Mesenchymal stem cell (in vitro differentiated cells and primary cell): ENCODE data around the gene NFIX.

Source experiments
- DNase-seq: peaks from one replicate; pipeline ENCODE4 v3.0.0-alpha.2; 2013
- H2AFZ ChIP-seq: one replicate; pipeline ENCODE4 v1.6.1; 2013; ENCODE audit warnings: low read depth, mild to moderate bottlenecking, control low read depth, inconsistent platforms, low read length, moderate library complexity
- H2AK5ac ChIP-seq: 2 replicates; pipeline ENCODE4 v1.6.1; 2013; ENCODE audit warnings: low read length, moderate library complexity, mild to moderate bottlenecking, inconsistent platforms; ENCODE audit not compliant: severe bottlenecking
- H2BK120ac ChIP-seq: one replicate; pipeline ENCODE4 v1.6.1; 2013; ENCODE audit warnings: low read depth, mild to moderate bottlenecking, inconsistent platforms, low read length, moderate library complexity
- H2BK12ac ChIP-seq, 2 experiments: one replicate each; pipeline ENCODE4 v1.6.1; 2013; ENCODE audit warnings: inconsistent platforms in 2 of 2, low read length in 2 of 2, mild to moderate bottlenecking in 2 of 2, moderate library complexity in 2 of 2, control low read depth in 1 of 2
- H2BK15ac ChIP-seq: one replicate; pipeline ENCODE4 v1.6.1; 2013; ENCODE audit warnings: mild to moderate bottlenecking, low read depth, inconsistent platforms; ENCODE audit not compliant: poor library complexity, severe bottlenecking
- H2BK5ac ChIP-seq: 2 replicates; pipeline ENCODE4 v1.6.1; 2013; ENCODE audit warnings: low read depth, mild to moderate bottlenecking, low read length, control low read depth, inconsistent platforms; ENCODE audit not compliant: poor library complexity, severe bottlenecking
- H3K14ac ChIP-seq, 2 experiments: one replicate each; pipeline ENCODE4 v1.6.1; 2013; ENCODE audit warnings: inconsistent platforms in 2 of 2, low read length in 2 of 2, control low read depth in 1 of 2, mild to moderate bottlenecking in 1 of 2, moderate library complexity in 1 of 2
- H3K18ac ChIP-seq, 2 experiments: one replicate each; pipeline ENCODE4 v1.6.1; 2013; ENCODE audit warnings: inconsistent platforms in 2 of 2, low read length in 2 of 2, control low read depth in 1 of 2, low read depth in 1 of 2, mild to moderate bottlenecking in 1 of 2
- H3K23ac ChIP-seq, 2 experiments: one replicate each; pipeline ENCODE4 v1.6.1; 2013; ENCODE audit warnings: inconsistent platforms in 2 of 2, low read length in 2 of 2, mild to moderate bottlenecking in 2 of 2, moderate library complexity in 2 of 2, control low read depth in 1 of 2
- H3K27ac ChIP-seq: 2 replicates; pipeline ENCODE4 v1.5.1; 2013; ENCODE audit warnings: mild to moderate bottlenecking, moderate library complexity, low read length, control low read depth, inconsistent platforms; ENCODE audit not compliant: poor library complexity, severe bottlenecking
- H3K27me3 ChIP-seq, 2 experiments: 2 replicates each; pipeline versions ENCODE4 v1.6.1 to v1.7.0; 2013; ENCODE audit warnings: low read length in 2 of 2, mild to moderate bottlenecking in 2 of 2, moderate library complexity in 2 of 2, control low read depth in 1 of 2, inconsistent platforms in 1 of 2; ENCODE audit not compliant: control insufficient read depth in 1 of 2, insufficient read depth in 1 of 2
- H3K36me3 ChIP-seq, 2 experiments: 2 replicates each; pipeline versions ENCODE4 v1.6.1 to v1.7.0; 2013; ENCODE audit warnings: low read length in 2 of 2, control low read depth in 1 of 2, inconsistent platforms in 1 of 2, low read depth in 1 of 2, mild to moderate bottlenecking in 1 of 2; ENCODE audit not compliant: insufficient read depth in 2 of 2, control insufficient read depth in 1 of 2
- H3K4ac ChIP-seq, 2 experiments: one replicate each; pipeline ENCODE4 v1.6.1; 2013; ENCODE audit warnings: inconsistent platforms in 2 of 2, low read length in 2 of 2, mild to moderate bottlenecking in 2 of 2, moderate library complexity in 2 of 2, control low read depth in 1 of 2, low read depth in 1 of 2
- H3K4me1 ChIP-seq: 2 replicates; pipeline ENCODE4 v1.6.1; 2013; ENCODE audit warnings: low read depth, low read length, control low read depth; ENCODE audit not compliant: control insufficient read depth, insufficient read depth
- H3K4me2 ChIP-seq: 2 replicates; pipeline ENCODE4 v1.6.1; 2013; ENCODE audit warnings: low read length, mild to moderate bottlenecking, inconsistent platforms; ENCODE audit not compliant: poor library complexity, severe bottlenecking
- H3K4me3 ChIP-seq, 2 experiments: 2 replicates each; pipeline versions ENCODE4 v1.5.1 to v1.7.0; 2013; ENCODE audit warnings: low read length in 2 of 2, mild to moderate bottlenecking in 2 of 2, control low read depth in 1 of 2, low read depth in 1 of 2; ENCODE audit not compliant: insufficient read depth in 1 of 2
- H3K79me1 ChIP-seq: replicated peaks from 2 replicates; pipeline ENCODE4 v1.6.1; 2013; ENCODE audit warnings: mild to moderate bottlenecking, control low read depth, low read length, inconsistent platforms; ENCODE audit not compliant: poor library complexity, severe bottlenecking
- H3K9ac ChIP-seq: 2 replicates; pipeline ENCODE4 v1.7.0; 2013; ENCODE audit warnings: mild to moderate bottlenecking, low read length, moderate library complexity
- H3K9me3 ChIP-seq: 2 replicates; pipeline ENCODE4 v1.7.0; 2013; ENCODE audit warnings: mild to moderate bottlenecking, low read length; ENCODE audit not compliant: control insufficient read depth
- H4K8ac ChIP-seq: one replicate; pipeline ENCODE4 v1.6.1; 2013; ENCODE audit warnings: inconsistent platforms, mild to moderate bottlenecking, low read length, moderate library complexity
- H4K91ac ChIP-seq: one replicate; pipeline ENCODE4 v1.6.1; 2013; ENCODE audit warnings: mild to moderate bottlenecking, low read length, inconsistent platforms
- WGBS: methylation state at CpG from one replicate; pipeline ENCODE4 v1.1.7; 2013; ENCODE audit warnings: mixed read lengths; 5-methylcytosine and 5-hydroxymethylcytosine counted together

The NFIX gene

GRCh38 chr19:13129384-13129783 is 134.1 kb downstream of the NFIX start:
- Histone ChIP-seq H3K4ac (no peak overlapping the region), H2BK5ac (no peak overlapping the region), H3K27ac (no peak overlapping the region), H2AFZ (no peak overlapping the region), H3K23ac (no peak overlapping the region), H4K91ac (no peak overlapping the region), H3K18ac (no peak overlapping the region), H3K9me3 (no peaks in the 10 kb centered on the region), H3K27me3 (no peaks in the 10 kb centered on the region), H3K9ac (no peak overlapping the region), H2AK5ac (no peak overlapping the region), H3K4me3 (no peak overlapping the region), H2BK120ac (no peak overlapping the region), H4K8ac (no peak overlapping the region), H3K4me1 (peaks cover 14% of the 10 kb centered on the region), H3K4me2 (no peak overlapping the region), H2BK15ac (no peak overlapping the region), H3K79me1 (peaks cover 12% of the 10 kb centered on the region), H3K36me3 (peaks cover 13 to 44% of the 10 kb centered on the region in 2 experiments), H2BK12ac (no peak overlapping the region), H3K14ac (no peak overlapping the region)
- WGBS: 97% methylated on average over 9 of the region's 9 CpGs
- no peak for DNase-seq

- H4K8ac ChIP-seq: no peak overlapping the region
- H3K23ac ChIP-seq: no peak overlapping the region
- H3K4ac ChIP-seq: no peak overlapping the region
- no peak overlapping the region for H2BK120ac ChIP-seq
- no peak for DNase-seq
- H3K9me3 ChIP-seq: no peaks in the 10 kb centered on the region
- peaks cover 25% of the 10 kb centered on the region for H3K79me1 ChIP-seq
- H4K91ac ChIP-seq: no peak overlapping the region
- no peak overlapping the region for H3K27ac ChIP-seq
- no peak overlapping the region for H3K14ac ChIP-seq
- H2AFZ ChIP-seq: no peak overlapping the region
- no peak overlapping the region for H3K4me2 ChIP-seq
- no peak overlapping the region for H2BK15ac ChIP-seq
- no peak overlapping the region for H2BK5ac ChIP-seq
- no peak overlapping the region for H3K18ac ChIP-seq
- peaks cover 16% of the 10 kb centered on the region for H3K4me1 ChIP-seq
- WGBS: 99% methylated on average over 3 of the region's 3 CpGs
- peak overlapping the region in 1 of 2 experiments; percentile 11 for H2BK12ac ChIP-seq
- H3K36me3 ChIP-seq: peaks cover 28 to 52% of the 10 kb centered on the region in 2 experiments
- no peaks in the 10 kb centered on the region for H3K27me3 ChIP-seq
- H3K9ac ChIP-seq: peak overlapping the region; percentile 21
- H3K4me3 ChIP-seq: no peak overlapping the region
- peak overlapping the region; percentile 13 for H2AK5ac ChIP-seq
Observed at GRCh38 chr19:13130886-13131490, 135.7 kb downstream of the NFIX start.

- no peak overlapping the region for H4K91ac ChIP-seq
- peak; percentile 52 for DNase-seq
- peak overlapping the region; percentile 49 for H3K9ac ChIP-seq
- H3K9me3 ChIP-seq: no peaks in the 10 kb centered on the region
- no peak overlapping the region for H2BK12ac ChIP-seq
- peaks cover 16% of the 10 kb centered on the region for H3K4me1 ChIP-seq
- H3K14ac ChIP-seq: no peak overlapping the region
- no peak overlapping the region for H3K4me2 ChIP-seq
- H2BK5ac ChIP-seq: no peak overlapping the region
- no peak overlapping the region for H3K4me3 ChIP-seq
- peaks cover 39 to 60% of the 10 kb centered on the region in 2 experiments for H3K36me3 ChIP-seq
- H4K8ac ChIP-seq: no peak overlapping the region
- 92% methylated on average over 8 of the region's 8 CpGs for WGBS
- H3K27ac ChIP-seq: no peak overlapping the region
- H3K27me3 ChIP-seq: no peaks in the 10 kb centered on the region
- no peak overlapping the region for H3K18ac ChIP-seq
- no peak overlapping the region for H3K4ac ChIP-seq
- H2AFZ ChIP-seq: no peak overlapping the region
- no peak overlapping the region for H3K23ac ChIP-seq
- no peak overlapping the region for H2BK15ac ChIP-seq
- no peak overlapping the region for H2AK5ac ChIP-seq
- no peak overlapping the region for H2BK120ac ChIP-seq
- H3K79me1 ChIP-seq: peaks cover 36% of the 10 kb centered on the region
Observed at GRCh38 chr19:13132471-13133180, 137.4 kb downstream of the NFIX start.

GRCh38 chr19:13133241-13133870 is 138.1 kb downstream of the NFIX start:
- Histone ChIP-seq H3K27me3 (no peaks in the 10 kb centered on the region), H3K18ac (no peak overlapping the region), H2BK120ac (no peak overlapping the region), H4K8ac (no peak overlapping the region), H3K4ac (no peak overlapping the region), H2BK15ac (no peak overlapping the region), H2AK5ac (no peak overlapping the region), H3K36me3 (peaks cover 45 to 68% of the 10 kb centered on the region in 2 experiments), H3K23ac (no peak overlapping the region), H4K91ac (no peak overlapping the region), H2BK12ac (no peak overlapping the region), H2BK5ac (no peak overlapping the region), H3K4me2 (no peak overlapping the region), H3K9ac (peak overlapping the region; percentile 49), H3K27ac (no peak overlapping the region), H3K4me1 (peaks cover 13% of the 10 kb centered on the region), H3K79me1 (peaks cover 38% of the 10 kb centered on the region), H3K4me3 (no peak overlapping the region), H3K9me3 (no peaks in the 10 kb centered on the region), H3K14ac (no peak overlapping the region), H2AFZ (no peak overlapping the region)
- DNase-seq: no peak
- WGBS: 91% methylated on average over 12 of the region's 12 CpGs
